HG02642 (cell line): ENCODE data around the gene MTO1.
A peak's percentile ranks its signal among the peaks of the same experiment; 100 is the strongest.
"Not testable (repeated sequence)": the region's sequence is repeated elsewhere in the genome, so short reads cannot be mapped to it uniquely, and the experiment has no call there.

Experiments used
- ATAC-seq: cut with Tn5 transposase; IDR thresholded peaks from one replicate; pipeline ENCODE4 v1.9.1; 2021; ENCODE audit warnings: mild to moderate bottlenecking; ENCODE audit not compliant: unreplicated experiment, poor library complexity

The MTO1 gene

GRCh38 chr6:73461537-73462350, at the start of gene MTO1:
Gene MTO1, plus strand, starts transcription at chr6:73461737. Its CDS starts 118 bp downstream, at chr6:73461855.
- peak; percentile 98 for ATAC-seq

- ATAC-seq = no peak
Measured at GRCh38 chr6:73413102-73413501, 48.4 kb upstream of the MTO1 start.

- no peak for ATAC-seq
Measured at GRCh38 chr6:73418081-73418741, 43.3 kb upstream of the MTO1 start.

GRCh38 chr6:73421534-73421933, 40.0 kb upstream of the MTO1 start:
- ATAC-seq = no peak

GRCh38 chr6:73435236-73435635, 26.3 kb upstream of the MTO1 start:
- ATAC-seq = no peak

GRCh38 chr6:73443555-73443954, 18.0 kb upstream of the MTO1 start:
- no peak for ATAC-seq

- peak; percentile 65 for ATAC-seq
Measured at GRCh38 chr6:73451223-73452106, 10.1 kb upstream of the MTO1 start.

- peak; percentile 81 for ATAC-seq
Measured at GRCh38 chr6:73452107-73452461, 9.5 kb upstream of the MTO1 start, which contains the start of gene CGAS. Gene CGAS, minus strand, starts transcription at chr6:73452297. Its CDS starts 116 bp downstream, at chr6:73452181.

GRCh38 chr6:73455865-73456629, 5.5 kb upstream of the MTO1 start:
- no peak for ATAC-seq

GRCh38 chr6:73459474-73459873, 2.1 kb upstream of the MTO1 start:
- ATAC-seq = not testable (repeated sequence)

GRCh38 chr6:73460056-73460455, 1.5 kb upstream of the MTO1 start:
- no peak for ATAC-seq

GRCh38 chr6:73471686-73472290, 10.3 kb downstream of the MTO1 start:
- peak; percentile 95 for ATAC-seq

GRCh38 chr6:73476723-73477122, 15.2 kb downstream of the MTO1 start:
- no peak for ATAC-seq

GRCh38 chr6:73477407-73477806, 15.9 kb downstream of the MTO1 start:
- ATAC-seq = no peak

- ATAC-seq = no peak
Measured at GRCh38 chr6:73481969-73482368, 20.4 kb downstream of the MTO1 start.

- ATAC-seq = no peak
Measured at GRCh38 chr6:73484438-73484837, 22.9 kb downstream of the MTO1 start.

GRCh38 chr6:73487473-73487872, 25.9 kb downstream of the MTO1 start:
- ATAC-seq = no peak

- ATAC-seq = no peak
Measured at GRCh38 chr6:73491377-73491776, 29.8 kb downstream of the MTO1 start.

- ATAC-seq = no peak
Measured at GRCh38 chr6:73497915-73498314, 36.4 kb downstream of the MTO1 start.
